ENCODE measurements around the gene SRGAP1.

- TF ChIP-seq EP300 (conservative IDR thresholded peaks at IDR 0.05; ENCODE audit: poor library complexity, severe bottlenecking): no peak
- TF ChIP-seq TAF1 (IDR thresholded peaks at IDR 0.05; ENCODE audit: low read depth): no peak
- no peak for TF ChIP-seq CTCF (IDR thresholded peaks at IDR 0.05; ENCODE audit: poor library complexity, severe bottlenecking)
- TF ChIP-seq EZH2 (IDR thresholded peaks at IDR 0.05; ENCODE audit: borderline replicate concordance, insufficient read depth, low read length, poor library complexity, severe bottlenecking): no peak
- TF ChIP-seq MXI1 (conservative IDR thresholded peaks at IDR 0.05; ENCODE audit: poor library complexity, severe bottlenecking): no peak
- TF ChIP-seq RAD21 (conservative IDR thresholded peaks at IDR 0.05): no peak
Observed at GRCh38 chr12:63949902-63950301, 105.4 kb downstream of the SRGAP1 start.

Measured in neural cell (in vitro differentiated cells).